Testis (tissue), 3 donors: Measurements from ENCODE around the gene NCAPD3. TPM values are rescaled to one million over a fixed set of nuclear protein-coding genes. Genes with fewer than 3 reads are reported as not detected.

ENCODE experiments used
- DNase-seq: peaks from one replicate; pipeline ENCODE4 v3.0.0-alpha.2; 2019
- H3K27ac ChIP-seq, 2 donors: fragments of 200-600 bp; sonication (generic); one replicate each; pipeline ENCODE4 v1.5.1; 2019
- H3K27me3 ChIP-seq: fragments of 200-600 bp; sonication (generic); one replicate; pipeline ENCODE4 v1.5.1; 2019
- H3K36me3 ChIP-seq: fragments of 200-600 bp; sonication (generic); one replicate; pipeline ENCODE4 v1.5.1; 2017; ENCODE audit warnings: low read depth; ENCODE audit errors: missing control alignments
- H3K4me1 ChIP-seq: fragments of 200-600 bp; sonication (generic); one replicate; pipeline ENCODE4 v1.5.1; 2019
- H3K4me3 ChIP-seq, 2 donors: fragments of 200-600 bp; sonication (generic); one replicate each; pipeline ENCODE4 v1.5.1; 2017 to 2019
- H3K9me3 ChIP-seq: fragments of 200-600 bp; sonication (generic); one replicate; pipeline ENCODE4 v1.5.1; 2017
- CTCF ChIP-seq, 3 experiments: fragments of 450-650 bp in 2 of 3; fragments of 200-600 bp in 1 of 3; sonication (generic) in 1 of 3; IDR thresholded peaks; one replicate each; pipeline ENCODE4 v1.5.1; 2016 to 2019; ENCODE audit warnings: antibody characterized with exemption in 3 of 3, mild to moderate bottlenecking in 2 of 3, moderate library complexity in 1 of 3
- POLR2A ChIP-seq: fragments of 450-650 bp; IDR thresholded peaks from one replicate; pipeline ENCODE4 v1.6.1; 2017; ENCODE audit warnings: antibody characterized with exemption, mild to moderate bottlenecking, moderate library complexity
- WGBS, 2 donors: methylation state at CpG; one replicate each; pipeline ENCODE4 v1.1.5; 2018; 5-methylcytosine and 5-hydroxymethylcytosine counted together
- intact Hi-C: fragments of 100-400 bp; cut with DNase I; formaldehyde crosslinking; loops from one replicate; pipeline ENCODE4 v1.15.1; 2023; ENCODE audit warnings: low total_unique reads
- polyA plus RNA-seq: library from polyadenylated mRNA; stranded (reverse); fragments of 350-450 nt; fragmentation: Illumina TruSeq; extraction: RNeasy Lipid Tissue Mini Kit (QIAGEN cat#74804); gene quantifications from one replicate; pipeline ENCODE4 v1.2.3, GENCODE V29; 2014; ENCODE audit warnings: low read depth, low replicate concordance; ENCODE audit not compliant: insufficient read depth
- total RNA-seq, 2 donors: library from RNA; depleted of rRNA; stranded (reverse); fragments of >200 nt; gene quantifications; one replicate each; pipeline ENCODE4 v1.2.3, GENCODE V29; 2016

NCAPD3 gene
- total and polyA plus RNA-seq, 3 donors from 2014 or later: 30.8 to 82.9 (median 69.3) TPM

- Histone ChIP-seq H3K36me3 (no peaks in the 10 kb centered on the region), H3K9me3 (no peaks in the 10 kb centered on the region), H3K27me3 (no peaks in the 10 kb centered on the region), H3K4me1 (peaks cover 24% of the 10 kb centered on the region), H3K4me3 (peak overlapping the region; percentile 89 to 96), H3K27ac (peak overlapping the region; percentile 95 to 99)
- 2 to 6% methylated on average over 5 of the region's 5 CpGs for WGBS, 2 donors
- TF ChIP-seq CTCF (IDR thresholded peaks at IDR 0.05): no peak
- no peak for TF ChIP-seq POLR2A
- DNase-seq: no peak
- intact Hi-C loops: no loop called here
These were observed 646 bp downstream of the NCAPD3 start for GRCh38 chr11:134223121-134223520.

GRCh38 chr11:134216816-134217215 is 7.0 kb downstream of the NCAPD3 start:
- Histone ChIP-seq H3K4me1 (no peaks in the 10 kb centered on the region), H3K27me3 (no peaks in the 10 kb centered on the region), H3K36me3 (no peaks in the 10 kb centered on the region), H3K9me3 (no peaks in the 10 kb centered on the region), H3K4me3 (no peak overlapping the region), H3K27ac (peak overlapping the region; percentile 0 to 1)
- TF ChIP-seq POLR2A: no peak
- TF ChIP-seq CTCF (IDR thresholded peaks at IDR 0.05): no peak
- peak; percentile 67 for DNase-seq
- intact Hi-C loops: no loop called here
- WGBS, 2 donors: 63 to 75% methylated on average over 3 of the region's 3 CpGs

GRCh38 chr11:134215836-134216235 is 7.9 kb downstream of the NCAPD3 start:
- intact Hi-C loops: no loop called here
- H3K9me3 ChIP-seq: no peaks in the 10 kb centered on the region
- no peaks in the 10 kb centered on the region for H3K36me3 ChIP-seq
- TF ChIP-seq CTCF (IDR thresholded peaks at IDR 0.05) (no peak), POLR2A (no peak)
- WGBS, 2 donors: 77 to 78% methylated on average over 7 of the region's 7 CpGs
- H3K27me3 ChIP-seq: no peaks in the 10 kb centered on the region
- H3K4me3 ChIP-seq: no peak overlapping the region
- DNase-seq: no peak
- H3K4me1 ChIP-seq: no peaks in the 10 kb centered on the region
- H3K27ac ChIP-seq: peak overlapping the region in 1 of 2 donors; percentile 1

- Histone ChIP-seq H3K9me3 (no peaks in the 10 kb centered on the region), H3K4me1 (no peaks in the 10 kb centered on the region), H3K27me3 (no peaks in the 10 kb centered on the region), H3K36me3 (no peaks in the 10 kb centered on the region), H3K4me3 (no peak overlapping the region), H3K27ac (no peak overlapping the region)
- WGBS, 2 donors: 87 to 88% methylated on average over 16 of the region's 16 CpGs
- intact Hi-C loops: no loop called here
- DNase-seq: peak; percentile 67
- TF ChIP-seq POLR2A (no peak), CTCF (IDR thresholded peaks at IDR 0.05) (peak; percentile 33 to 72 (median 58))
These were observed 16.1 kb downstream of the NCAPD3 start for GRCh38 chr11:134207538-134208239.

GRCh38 chr11:134206185-134206584 is 17.6 kb downstream of the NCAPD3 start:
- TF ChIP-seq CTCF (IDR thresholded peaks at IDR 0.05) (no peak), POLR2A (no peak)
- no peak for DNase-seq
- H3K4me3 ChIP-seq: no peak overlapping the region
- 85 to 95% methylated on average over 5 of the region's 5 CpGs for WGBS, 2 donors
- intact Hi-C loops: no loop called here
- no peak overlapping the region for H3K27ac ChIP-seq
- no peaks in the 10 kb centered on the region for H3K36me3 ChIP-seq
- no peaks in the 10 kb centered on the region for H3K9me3 ChIP-seq
- H3K4me1 ChIP-seq: no peaks in the 10 kb centered on the region
- H3K27me3 ChIP-seq: no peaks in the 10 kb centered on the region
